Right lobe of liver (tissue), 6 donors: ENCODE results near the gene CYBA. TPM values are rescaled to one million over a fixed set of nuclear protein-coding genes. Genes with fewer than 3 reads are reported as not detected.

Experiments used
- ATAC-seq, 4 donors: fragments of 200-7000 bp; cut with Tn5 transposase; one replicate each; pipeline ENCODE4 v1.9.1; 2020; ENCODE audit warnings: mild to moderate bottlenecking in 4 of 4, moderate library complexity in 4 of 4
- DNase-seq, 3 donors: peaks; one replicate each; pipeline ENCODE4 v3.0.0-alpha.2; 2020
- H3K27ac ChIP-seq, 3 donors: fragments of 200-600 bp; one replicate each; pipeline ENCODE4 v1.8.0; 2022
- H3K27me3 ChIP-seq, 2 donors: fragments of 200-600 bp; one replicate each; pipeline ENCODE4 v1.8.0; 2022
- H3K36me3 ChIP-seq, 4 donors: fragments of 200-600 bp; sonication (generic) in 1 of 4; one replicate each; pipeline versions ENCODE4 v1.5.1 to v1.8.0; 2017 to 2022; ENCODE audit warnings: control low read depth in 1 of 4
- H3K4me1 ChIP-seq, 4 donors: fragments of 200-600 bp; sonication (generic) in 1 of 4; one replicate each; pipeline versions ENCODE4 v1.5.1 to v1.8.0; 2017 to 2022; ENCODE audit warnings: control low read depth in 1 of 4
- H3K4me3 ChIP-seq, 3 donors: fragments of 200-600 bp; one replicate each; pipeline ENCODE4 v1.8.0; 2022
- H3K9me3 ChIP-seq, 4 donors: fragments of 200-600 bp; sonication (generic) in 1 of 4; one replicate each; pipeline versions ENCODE4 v1.5.1 to v1.8.0; 2017 to 2022; ENCODE audit warnings: control low read depth in 1 of 4
- POLR2A ChIP-seq: fragments of 450-650 bp; IDR thresholded peaks from one replicate; pipeline ENCODE4 v1.6.1; 2017; ENCODE audit warnings: antibody characterized with exemption, mild to moderate bottlenecking
- WGBS: methylation state at CpG from one replicate; pipeline ENCODE4 v1.1.6; 2018; ENCODE audit warnings: low coverage, low lambda C conversion rate; ENCODE audit not compliant: insufficient coverage; ENCODE audit errors: missing lambda C conversion rate; 5-methylcytosine and 5-hydroxymethylcytosine counted together
- intact Hi-C, 2 donors: fragments of 100-400 bp; cut with DNase I; formaldehyde crosslinking; loops; one replicate each; pipeline versions ENCODE4 v1.11.2 to v1.14.1; 2022
- total RNA-seq, 6 experiments: library from RNA; depleted of rRNA in 2 of 6; stranded (reverse); fragments of >200 nt in 2 of 6; fragmentation: NEBNext Ultra II Directional in 3 of 6; extraction: Animal tissue kit (Norgen Biotek cat#: 25700) in 3 of 6; gene quantifications; one replicate each; pipeline versions ENCODE4 v1.1.0 to v1.2.4, GENCODE V29; 2016 to 2023
- TF ChIP-seq, protein P1 (sequence below), 4 donors: fragments of 200-600 bp in 3 of 4; fragments of 450-650 bp in 1 of 4; IDR thresholded peaks; one replicate each; pipeline versions ENCODE4 v1.5.1 to v1.8.0; 2016 to 2022; ENCODE audit warnings: antibody characterized with exemption in 4 of 4, mild to moderate bottlenecking in 2 of 4
- donor health status: DM: no; HTN: yes; CAD: no.
- donor health status: DM: no; HTN: no; CAD: no.
- donor health status: DM: no; HTN: no; CAD: no.
- donor health status: DM: no; HTN: yes; CAD: no.
- donor health status: DM: no; HTN: yes; CAD: no.

CYBA gene
- total RNA-seq, 6 experiments from 2014 or later, result 22.8 to 70.0 (median 41.3) TPM

DNA sequence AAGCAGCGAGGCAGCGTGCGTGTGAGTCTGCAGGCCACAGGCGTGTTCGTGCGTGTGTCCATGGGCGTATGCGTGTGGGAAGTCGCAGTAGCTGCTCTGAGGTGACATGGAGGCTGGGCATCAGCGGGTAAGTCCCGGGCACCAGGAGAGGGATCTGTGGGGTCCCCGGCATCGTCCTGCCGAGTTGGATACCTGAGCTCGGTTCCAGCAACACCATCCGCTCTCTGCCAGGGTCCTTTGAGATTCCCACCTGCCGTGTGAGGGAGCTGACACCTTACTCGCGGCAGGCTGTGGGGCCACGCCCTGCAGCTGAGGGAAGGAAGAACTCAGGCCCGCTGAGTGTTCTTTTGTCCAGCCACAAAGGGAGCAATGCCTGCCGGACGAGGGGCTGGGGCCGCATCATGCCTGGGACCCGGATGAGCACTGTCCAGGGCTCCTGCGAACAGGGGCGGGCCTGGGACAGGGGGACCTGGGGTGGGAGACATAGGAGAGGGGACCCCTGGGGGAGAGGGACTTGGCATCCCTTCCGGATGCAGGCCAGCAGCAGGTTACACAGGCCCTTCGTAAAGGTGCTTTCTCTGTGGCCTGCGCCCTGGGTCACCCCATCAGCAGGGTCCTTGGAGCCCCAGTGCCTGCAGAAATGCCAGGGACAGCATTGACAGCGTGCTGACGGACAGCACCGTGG, 40.4 kb upstream of the CYBA start:
- no peaks in the 10 kb centered on the region for H3K27me3 ChIP-seq
- 94% methylated on average over 8 of the region's 33 CpGs for WGBS
- ATAC-seq (no peak), DNase-seq (peak in 1 of 3 donors; percentile 53)
- H3K4me3 ChIP-seq, result no peak overlapping the region
- intact Hi-C loops, result no loop called here
- H3K9me3 ChIP-seq, result no peaks in the 10 kb centered on the region
- H3K27ac ChIP-seq, result no peak overlapping the region
- H3K4me1 ChIP-seq, result peaks cover 0 to 6% (median 0%) of the 10 kb centered on the region in 4 donors
- TF ChIP-seq, protein P1, sequence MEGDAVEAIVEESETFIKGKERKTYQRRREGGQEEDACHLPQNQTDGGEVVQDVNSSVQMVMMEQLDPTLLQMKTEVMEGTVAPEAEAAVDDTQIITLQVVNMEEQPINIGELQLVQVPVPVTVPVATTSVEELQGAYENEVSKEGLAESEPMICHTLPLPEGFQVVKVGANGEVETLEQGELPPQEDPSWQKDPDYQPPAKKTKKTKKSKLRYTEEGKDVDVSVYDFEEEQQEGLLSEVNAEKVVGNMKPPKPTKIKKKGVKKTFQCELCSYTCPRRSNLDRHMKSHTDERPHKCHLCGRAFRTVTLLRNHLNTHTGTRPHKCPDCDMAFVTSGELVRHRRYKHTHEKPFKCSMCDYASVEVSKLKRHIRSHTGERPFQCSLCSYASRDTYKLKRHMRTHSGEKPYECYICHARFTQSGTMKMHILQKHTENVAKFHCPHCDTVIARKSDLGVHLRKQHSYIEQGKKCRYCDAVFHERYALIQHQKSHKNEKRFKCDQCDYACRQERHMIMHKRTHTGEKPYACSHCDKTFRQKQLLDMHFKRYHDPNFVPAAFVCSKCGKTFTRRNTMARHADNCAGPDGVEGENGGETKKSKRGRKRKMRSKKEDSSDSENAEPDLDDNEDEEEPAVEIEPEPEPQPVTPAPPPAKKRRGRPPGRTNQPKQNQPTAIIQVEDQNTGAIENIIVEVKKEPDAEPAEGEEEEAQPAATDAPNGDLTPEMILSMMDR (IDR thresholded peaks at IDR 0.05), result no peak
- TF ChIP-seq POLR2A, result no peak
- no peaks in the 10 kb centered on the region for H3K36me3 ChIP-seq

DNA sequence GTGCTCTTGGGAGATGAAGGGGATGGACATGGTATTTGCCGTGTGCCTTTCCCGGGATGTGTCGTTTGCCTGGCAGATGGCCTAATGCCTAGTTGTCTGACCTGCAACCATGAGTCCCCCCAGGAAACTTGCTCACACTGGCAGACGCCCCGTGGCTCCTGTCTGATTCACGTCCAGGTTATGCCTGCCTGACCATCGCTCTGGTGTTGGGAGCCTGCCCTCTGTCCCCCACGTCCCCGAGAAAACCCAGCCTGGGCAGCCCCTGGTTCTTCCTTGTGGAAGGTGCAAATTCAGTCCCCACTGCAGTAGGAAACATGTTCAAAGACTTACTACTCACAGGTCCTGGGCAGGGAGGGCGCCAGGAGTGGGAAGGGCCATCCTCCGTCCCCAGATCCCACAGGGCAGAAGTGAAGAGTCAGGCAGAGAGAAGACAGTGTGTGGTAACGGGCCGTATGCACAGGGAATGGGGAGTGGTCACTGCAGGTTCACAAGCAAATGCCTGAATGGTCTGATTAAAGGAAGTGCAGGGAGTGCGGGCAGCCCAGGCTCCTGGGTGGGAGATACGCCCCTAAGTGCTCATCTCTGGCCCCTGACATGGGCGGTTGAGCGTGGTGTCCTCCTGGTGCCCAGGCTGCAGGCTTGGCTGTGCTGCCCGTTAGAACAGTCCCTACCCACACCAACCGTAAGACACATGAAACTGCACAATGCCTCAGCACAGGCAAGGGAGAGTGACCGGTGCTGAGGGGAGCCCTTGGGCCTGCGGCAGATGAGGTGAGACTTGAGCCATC, 39.7 kb upstream of the CYBA start:
- peaks cover 0 to 11% (median 2%) of the 10 kb centered on the region in 4 donors for H3K4me1 ChIP-seq
- 89% methylated on average over 5 of the region's 21 CpGs for WGBS
- ATAC-seq, result no peak
- no peaks in the 10 kb centered on the region for H3K9me3 ChIP-seq
- intact Hi-C loops, result no loop called here
- H3K36me3 ChIP-seq, result no peaks in the 10 kb centered on the region
- H3K27ac ChIP-seq, result no peak overlapping the region
- no peak overlapping the region for H3K4me3 ChIP-seq
- H3K27me3 ChIP-seq, result no peaks in the 10 kb centered on the region
- TF ChIP-seq, protein P1 (IDR thresholded peaks at IDR 0.05), result no peak
- TF ChIP-seq POLR2A, result no peak
- no peak for DNase-seq

DNA sequence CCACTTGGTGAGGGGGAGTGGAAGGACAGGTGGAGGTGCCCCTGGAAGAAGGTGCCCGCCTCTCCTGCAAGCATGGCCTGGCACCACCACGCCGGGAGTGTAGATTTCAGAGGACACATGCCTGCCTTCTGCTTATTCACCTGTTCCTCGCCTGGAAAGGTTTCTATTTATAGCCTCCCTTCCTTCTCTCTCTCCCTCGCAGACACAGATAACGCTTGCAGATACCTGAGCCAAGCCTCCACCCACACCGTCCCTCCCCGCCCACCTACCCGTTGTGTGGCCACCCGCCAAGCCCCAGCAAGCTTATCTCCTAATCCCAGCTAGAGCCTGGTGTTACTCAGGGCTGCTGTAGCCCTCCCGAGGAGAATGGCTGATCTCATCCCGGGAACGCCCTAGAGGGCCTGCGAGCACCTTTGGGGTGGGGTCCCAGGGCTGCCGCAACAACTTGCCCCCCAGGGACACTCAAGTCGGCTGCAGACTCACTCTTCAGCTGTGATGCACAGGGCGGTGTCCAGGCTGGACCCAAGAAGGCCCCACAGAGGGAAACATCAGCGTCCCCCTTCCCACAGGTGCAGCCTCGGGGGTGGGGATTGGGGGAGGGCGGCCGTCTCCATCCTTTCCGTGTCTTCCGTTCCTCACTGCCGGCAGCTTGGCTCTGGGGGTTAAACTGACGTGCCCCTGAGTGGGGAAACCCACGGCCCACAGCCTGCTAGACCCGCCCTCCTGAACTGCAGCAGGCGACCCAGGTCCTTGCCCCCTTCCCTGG, 37.3 kb upstream of the CYBA start:
- DNase-seq, result peak in 1 of 3 donors; percentile 78
- WGBS, result 14% methylated on average over 10 of the region's 28 CpGs
- H3K27me3 ChIP-seq, result no peaks in the 10 kb centered on the region
- ATAC-seq, result peak in 3 of 4 donors; percentile 6 to 67 (median 9)
- H3K4me3 ChIP-seq, result no peak overlapping the region
- H3K4me1 ChIP-seq, result peaks cover 0 to 11% (median 4%) of the 10 kb centered on the region in 4 donors
- H3K36me3 ChIP-seq, result no peaks in the 10 kb centered on the region
- H3K27ac ChIP-seq, result no peak overlapping the region
- no peak for TF ChIP-seq POLR2A
- TF ChIP-seq, protein P1 (IDR thresholded peaks at IDR 0.05), result no peak
- no peaks in the 10 kb centered on the region for H3K9me3 ChIP-seq
- intact Hi-C loops, result no loop called here

DNA sequence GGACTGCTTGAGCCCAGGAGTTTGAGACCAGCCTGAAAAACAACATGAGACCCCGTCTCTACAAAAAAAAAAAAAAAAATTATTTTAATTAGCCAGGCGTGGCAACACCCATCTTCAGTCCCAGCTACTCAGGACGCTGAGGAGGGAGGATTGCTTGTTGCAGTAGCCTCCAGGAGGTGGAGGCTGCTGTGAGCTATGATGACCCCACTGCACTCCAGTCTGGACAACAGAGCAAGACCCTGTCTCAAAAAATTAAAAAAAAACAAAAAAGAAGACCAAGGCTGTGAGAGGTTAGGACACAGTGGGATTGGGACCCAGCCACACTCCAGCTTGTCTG, 36.8 kb upstream of the CYBA start:
- Histone ChIP-seq H3K36me3 (no peaks in the 10 kb centered on the region), H3K27me3 (no peaks in the 10 kb centered on the region), H3K27ac (no peak overlapping the region), H3K4me1 (peaks cover 0 to 11% (median 4%) of the 10 kb centered on the region in 4 donors), H3K4me3 (no peak overlapping the region), H3K9me3 (no peaks in the 10 kb centered on the region)
- 83% methylated on average over 3 of the region's 3 CpGs for WGBS
- DNase-seq, result no peak
- no peak for TF ChIP-seq POLR2A
- TF ChIP-seq, protein P1 (IDR thresholded peaks at IDR 0.05), result no peak
- ATAC-seq, result no peak
- intact Hi-C loops, result no loop called here
